ENCODE results near the gene SLC47A2.

Gene SLC47A2

DNA sequence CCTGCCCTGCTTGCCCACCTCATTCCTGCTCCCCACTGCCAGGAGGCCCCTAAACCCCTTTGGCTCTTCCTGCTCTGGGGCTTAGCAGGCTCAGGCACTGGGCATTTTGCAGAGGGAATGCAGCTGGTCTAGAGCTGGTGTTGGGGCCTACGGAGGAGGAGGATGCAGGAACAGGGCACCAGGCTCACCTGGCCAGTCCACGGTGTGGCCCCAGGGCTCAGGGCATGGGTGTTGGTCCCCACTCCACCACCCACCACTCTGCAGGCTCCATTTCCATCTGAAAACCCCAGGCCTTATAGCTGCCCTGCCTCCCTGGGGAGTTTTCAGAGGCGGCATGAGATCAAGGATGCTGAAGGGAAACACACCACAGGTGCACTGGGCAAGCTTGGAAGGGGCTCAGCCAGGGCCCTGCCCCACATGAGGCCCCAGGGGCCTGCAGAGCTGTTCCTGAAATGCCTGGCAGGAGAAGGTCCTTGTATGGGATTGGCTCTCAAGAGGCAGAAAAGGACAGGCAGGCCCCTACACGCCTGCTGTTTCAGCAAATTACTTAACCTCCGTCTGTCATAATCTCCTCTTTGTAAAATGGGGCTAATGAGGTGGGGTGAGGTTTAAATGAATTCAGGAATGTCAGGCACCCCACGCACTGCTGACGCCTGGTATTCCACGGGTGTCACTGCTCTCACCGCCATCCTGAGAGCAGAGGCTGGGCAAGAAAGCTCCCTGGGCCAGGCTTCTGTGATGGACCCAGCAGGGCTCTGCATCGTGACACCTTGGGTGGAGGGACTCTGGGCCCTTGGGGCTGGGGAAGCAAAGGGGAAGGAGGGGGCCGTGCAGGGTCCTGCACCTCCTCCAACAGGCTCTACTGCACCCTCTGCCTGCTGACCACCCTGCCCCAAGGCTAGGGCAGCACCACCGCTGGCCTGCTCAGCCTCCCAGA is 9.3 kb downstream of the SLC47A2 start:
- no peak for DNase-seq (ENCODE audit: low read depth)
- TF ChIP-seq, protein P1, sequence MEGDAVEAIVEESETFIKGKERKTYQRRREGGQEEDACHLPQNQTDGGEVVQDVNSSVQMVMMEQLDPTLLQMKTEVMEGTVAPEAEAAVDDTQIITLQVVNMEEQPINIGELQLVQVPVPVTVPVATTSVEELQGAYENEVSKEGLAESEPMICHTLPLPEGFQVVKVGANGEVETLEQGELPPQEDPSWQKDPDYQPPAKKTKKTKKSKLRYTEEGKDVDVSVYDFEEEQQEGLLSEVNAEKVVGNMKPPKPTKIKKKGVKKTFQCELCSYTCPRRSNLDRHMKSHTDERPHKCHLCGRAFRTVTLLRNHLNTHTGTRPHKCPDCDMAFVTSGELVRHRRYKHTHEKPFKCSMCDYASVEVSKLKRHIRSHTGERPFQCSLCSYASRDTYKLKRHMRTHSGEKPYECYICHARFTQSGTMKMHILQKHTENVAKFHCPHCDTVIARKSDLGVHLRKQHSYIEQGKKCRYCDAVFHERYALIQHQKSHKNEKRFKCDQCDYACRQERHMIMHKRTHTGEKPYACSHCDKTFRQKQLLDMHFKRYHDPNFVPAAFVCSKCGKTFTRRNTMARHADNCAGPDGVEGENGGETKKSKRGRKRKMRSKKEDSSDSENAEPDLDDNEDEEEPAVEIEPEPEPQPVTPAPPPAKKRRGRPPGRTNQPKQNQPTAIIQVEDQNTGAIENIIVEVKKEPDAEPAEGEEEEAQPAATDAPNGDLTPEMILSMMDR (conservative IDR thresholded peaks at IDR 0.05; ENCODE audit: low read length): no peak
- no peak overlapping the region for H3K4me3 ChIP-seq (ENCODE audit: low read length)

DNA sequence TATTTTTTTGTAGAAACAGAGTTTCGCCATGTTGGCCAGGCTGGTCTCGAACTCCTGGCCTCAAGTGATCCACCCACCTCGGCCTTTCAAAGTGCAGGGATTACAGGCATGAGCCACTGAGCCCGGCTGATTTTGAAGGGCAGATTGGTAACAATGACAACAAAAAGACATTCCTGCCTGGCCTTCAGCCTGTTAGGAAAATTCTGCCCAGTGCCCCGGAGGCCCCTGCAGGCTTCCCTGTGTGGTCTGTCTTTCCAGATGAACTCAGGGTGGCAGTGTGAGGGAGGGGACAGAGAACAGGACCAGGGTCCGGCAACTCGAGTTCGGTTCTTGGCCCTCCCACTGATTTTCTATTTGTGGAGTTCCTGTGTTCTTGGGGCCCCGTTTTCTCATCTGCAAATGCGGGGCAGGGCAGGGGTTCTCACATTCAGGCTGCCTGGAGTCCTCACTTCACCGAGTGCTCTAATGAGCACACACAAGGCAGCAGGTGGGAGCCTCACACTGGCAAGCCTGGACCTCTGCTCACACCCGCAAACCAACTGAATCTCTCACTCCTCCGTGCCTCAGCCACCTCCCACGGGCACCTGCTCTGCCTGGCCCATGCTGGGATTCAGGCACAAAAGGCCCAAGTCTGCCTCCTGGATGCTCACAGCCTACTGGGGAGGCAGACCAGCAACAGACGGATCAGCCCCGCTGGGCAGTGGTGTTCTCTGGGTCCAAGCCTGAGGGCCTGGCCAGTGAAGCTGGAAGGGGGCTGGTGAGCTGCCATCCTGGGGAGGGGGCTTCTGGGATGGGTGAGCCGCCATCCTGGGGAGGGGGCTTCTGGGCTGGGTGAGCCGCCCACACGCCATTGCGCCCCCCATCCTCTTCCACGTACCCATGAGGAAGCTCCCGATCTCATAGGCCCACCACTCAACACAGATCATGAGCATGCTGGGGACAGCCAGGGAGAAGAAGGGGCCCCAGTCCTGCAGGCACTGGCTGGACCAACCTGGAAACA is 10.3 kb downstream of the SLC47A2 start:
- no peak for DNase-seq (ENCODE audit: low read depth)
- TF ChIP-seq, protein P1 (conservative IDR thresholded peaks at IDR 0.05; ENCODE audit: low read length): no peak
- H3K4me3 ChIP-seq (ENCODE audit: low read length): no peak overlapping the region

DNA sequence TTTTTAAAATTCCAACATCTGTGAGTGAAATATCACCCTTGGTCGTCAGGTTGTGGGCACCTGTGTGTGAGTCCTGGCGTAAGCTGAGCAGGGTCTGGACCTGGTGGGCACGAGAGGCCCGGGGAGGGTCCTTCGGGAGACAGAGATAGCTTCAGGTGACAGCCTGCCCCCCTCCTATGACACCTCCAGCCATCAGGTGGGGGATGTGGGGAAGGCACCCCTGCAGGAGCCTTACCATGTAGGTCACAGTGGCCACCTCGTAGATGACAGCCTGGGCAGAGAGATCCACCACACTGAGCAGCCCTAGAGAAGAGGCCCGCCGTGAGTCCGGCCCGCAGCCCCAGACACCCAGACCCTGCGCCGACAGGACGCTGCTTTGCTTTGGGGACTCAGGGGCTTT is 11.2 kb downstream of the SLC47A2 start:
- TF ChIP-seq, protein P1 (conservative IDR thresholded peaks at IDR 0.05; ENCODE audit: low read length): no peak
- H3K4me3 ChIP-seq (ENCODE audit: low read length): no peak overlapping the region
- DNase-seq (ENCODE audit: low read depth): no peak

DNA sequence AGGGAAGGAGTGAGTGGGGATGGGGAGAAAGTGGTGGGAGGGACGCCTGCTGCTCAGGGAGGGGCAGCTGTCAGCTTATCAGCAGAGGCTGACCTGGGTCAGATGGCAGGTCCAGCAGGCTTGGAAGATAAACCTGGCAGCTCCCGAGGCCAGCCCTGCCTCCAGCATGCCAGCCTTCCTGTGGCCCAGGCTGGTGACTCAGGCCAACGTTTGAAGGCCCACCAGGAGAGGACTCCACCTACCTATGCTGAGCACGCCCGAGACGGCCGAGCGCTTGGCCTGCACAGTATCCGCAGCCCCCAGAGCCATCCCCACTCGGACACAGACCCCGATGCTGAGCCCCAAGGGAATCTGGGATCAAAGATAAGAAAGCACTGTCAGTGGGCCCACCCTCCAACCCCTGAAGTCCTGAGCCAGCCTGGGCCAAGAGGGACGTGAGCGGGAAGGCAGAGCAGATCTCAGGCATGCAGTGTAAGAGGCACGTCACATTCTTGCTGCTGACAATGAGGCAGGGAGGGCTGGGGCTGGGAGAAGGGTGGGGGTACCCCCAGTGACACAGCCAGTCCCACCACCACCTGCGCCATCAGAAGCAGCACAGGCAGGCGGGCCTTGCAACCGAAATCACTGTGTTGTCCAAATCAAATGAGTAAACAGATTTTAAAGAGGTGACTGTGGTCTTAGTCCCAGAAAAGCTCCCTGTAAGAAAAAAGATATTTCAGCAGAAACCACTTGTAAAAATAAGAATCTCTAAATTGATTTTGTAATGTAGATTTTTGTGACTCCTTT is 12.4 kb downstream of the SLC47A2 start:
- TF ChIP-seq, protein P1 (conservative IDR thresholded peaks at IDR 0.05; ENCODE audit: low read length): no peak
- H3K4me3 ChIP-seq (ENCODE audit: low read length): no peak overlapping the region
- DNase-seq (ENCODE audit: low read depth): no peak

DNA sequence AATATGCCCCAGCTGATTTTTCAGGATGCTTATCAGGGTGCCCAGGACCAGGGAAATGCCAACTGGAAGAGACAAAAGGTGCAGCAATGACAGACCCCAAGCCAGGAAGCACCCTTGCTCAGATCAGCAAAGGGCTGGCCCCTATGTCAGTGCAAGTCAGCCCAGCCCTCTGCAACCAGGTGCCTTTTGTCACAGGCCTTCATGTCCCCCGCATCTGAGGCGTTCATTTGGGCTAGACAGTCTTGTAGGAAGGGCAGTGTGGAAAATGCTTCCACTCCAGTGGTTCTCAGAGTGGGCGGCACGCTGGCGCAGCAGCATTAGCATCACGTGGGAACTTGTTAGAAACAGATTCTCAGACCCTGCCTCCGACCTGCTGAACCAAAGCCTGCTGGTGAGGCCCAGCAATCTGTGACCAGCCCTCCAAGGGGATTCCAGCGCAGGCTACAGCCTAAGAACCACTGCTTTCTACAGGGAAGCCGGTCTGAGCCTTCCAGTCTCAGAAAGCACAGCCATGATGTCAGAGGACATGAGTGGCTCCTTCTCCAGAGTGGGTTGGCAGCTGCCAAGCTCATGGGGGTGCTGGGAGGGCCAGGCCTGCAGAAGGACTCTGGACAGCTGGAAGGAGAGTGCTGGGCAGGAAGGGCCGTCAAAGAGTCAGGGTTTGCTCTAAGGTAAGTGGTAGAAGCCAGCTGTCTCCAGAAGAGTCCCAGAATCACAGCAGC is 13.1 kb downstream of the SLC47A2 start:
- no peak for DNase-seq (ENCODE audit: low read depth)
- TF ChIP-seq, protein P1 (conservative IDR thresholded peaks at IDR 0.05; ENCODE audit: low read length): no peak
- no peak overlapping the region for H3K4me3 ChIP-seq (ENCODE audit: low read length)

DNA sequence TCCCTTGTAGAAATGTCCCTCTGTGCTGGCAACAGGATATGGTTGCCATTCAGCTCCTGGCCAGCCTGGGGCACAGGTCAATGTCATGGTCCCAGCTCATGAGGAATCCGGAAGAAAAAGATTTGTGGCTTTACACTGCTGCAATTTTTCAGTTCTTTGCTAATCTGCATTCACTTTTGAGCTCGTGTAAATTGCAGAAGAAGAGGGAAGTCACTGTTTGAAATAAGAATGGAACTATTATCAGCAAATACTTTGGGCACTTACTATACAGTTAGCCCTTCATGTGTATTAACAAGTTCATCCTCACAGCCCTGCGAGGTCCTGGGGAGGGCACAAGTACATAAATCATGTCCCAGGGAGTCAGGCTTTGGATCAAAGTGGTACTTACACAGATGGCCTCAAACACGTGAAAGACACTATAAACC is 14.2 kb downstream of the SLC47A2 start:
- DNase-seq (ENCODE audit: low read depth): no peak
- H3K4me3 ChIP-seq (ENCODE audit: low read length): no peak overlapping the region
- TF ChIP-seq, protein P1 (conservative IDR thresholded peaks at IDR 0.05; ENCODE audit: low read length): no peak

Measured in AG10803 (cell line).